SK-N-SH (cell line): ENCODE results near the gene MINDY1.

Experiments
- CHD2 ChIP-seq: fragments of 150-350 bp; IDR thresholded peaks from 2 replicates; pipeline ENCODE4 v1.6.1; 2018; ENCODE audit warnings: low read length; ENCODE audit not compliant: partially characterized antibody
- CTCF ChIP-seq: fragments of 200-600 bp; sonication (generic); IDR thresholded peaks from 2 replicates; pipeline ENCODE4 v1.6.1; 2017; ENCODE audit warnings: antibody characterized with exemption, mild to moderate bottlenecking, moderate library complexity
- FOXM1 ChIP-seq: IDR thresholded peaks from 2 replicates; pipeline ENCODE4 v1.4.0; 2012; ENCODE audit warnings: low read depth, mild to moderate bottlenecking
- GABPA ChIP-seq: IDR thresholded peaks from 2 replicates; pipeline ENCODE4 v1.4.0; 2012; ENCODE audit warnings: low read depth, mild to moderate bottlenecking
- MAX ChIP-seq: IDR thresholded peaks from 2 replicates; pipeline ENCODE4 v1.4.0; 2012; ENCODE audit warnings: low read depth
- MXI1 ChIP-seq: IDR thresholded peaks from 2 replicates; pipeline ENCODE4 v1.6.1; 2012; ENCODE audit warnings: mild to moderate bottlenecking, low read depth, low read length, improper control_type of control experiment
- RAD21 ChIP-seq: IDR thresholded peaks from 2 replicates; pipeline ENCODE4 v1.6.1; 2012; ENCODE audit warnings: mild to moderate bottlenecking, low read length
- RFX5 ChIP-seq: IDR thresholded peaks from 2 replicates; pipeline ENCODE4 v1.6.1; 2012; ENCODE audit warnings: mild to moderate bottlenecking, improper control_type of control experiment, low read length
- SIN3A ChIP-seq: IDR thresholded peaks from 2 replicates; pipeline ENCODE4 v1.6.1; 2012; ENCODE audit warnings: low read depth, mild to moderate bottlenecking, low read length, moderate library complexity, borderline replicate concordance
- SMC3 ChIP-seq: IDR thresholded peaks from 2 replicates; pipeline ENCODE4 v1.6.1; 2012; ENCODE audit warnings: low read depth, low read length, improper control_type of control experiment
- TAF1 ChIP-seq: IDR thresholded peaks from 2 replicates; pipeline ENCODE4 v1.6.1; 2012; ENCODE audit warnings: low read depth, mild to moderate bottlenecking, low read length, moderate library complexity, borderline replicate concordance
- TCF12 ChIP-seq: IDR thresholded peaks from 2 replicates; pipeline ENCODE4 v1.4.0; 2012
- YY1 ChIP-seq: IDR thresholded peaks from 2 replicates; pipeline ENCODE4 v1.4.0; 2012; ENCODE audit warnings: low read depth, mild to moderate bottlenecking
- TF ChIP-seq, protein P1 (sequence below): fragments of 150-350 bp; IDR thresholded peaks from 2 replicates; pipeline ENCODE4 v1.6.1; 2017; ENCODE audit warnings: antibody characterized with exemption, low read length, low read depth, borderline replicate concordance

DNA sequence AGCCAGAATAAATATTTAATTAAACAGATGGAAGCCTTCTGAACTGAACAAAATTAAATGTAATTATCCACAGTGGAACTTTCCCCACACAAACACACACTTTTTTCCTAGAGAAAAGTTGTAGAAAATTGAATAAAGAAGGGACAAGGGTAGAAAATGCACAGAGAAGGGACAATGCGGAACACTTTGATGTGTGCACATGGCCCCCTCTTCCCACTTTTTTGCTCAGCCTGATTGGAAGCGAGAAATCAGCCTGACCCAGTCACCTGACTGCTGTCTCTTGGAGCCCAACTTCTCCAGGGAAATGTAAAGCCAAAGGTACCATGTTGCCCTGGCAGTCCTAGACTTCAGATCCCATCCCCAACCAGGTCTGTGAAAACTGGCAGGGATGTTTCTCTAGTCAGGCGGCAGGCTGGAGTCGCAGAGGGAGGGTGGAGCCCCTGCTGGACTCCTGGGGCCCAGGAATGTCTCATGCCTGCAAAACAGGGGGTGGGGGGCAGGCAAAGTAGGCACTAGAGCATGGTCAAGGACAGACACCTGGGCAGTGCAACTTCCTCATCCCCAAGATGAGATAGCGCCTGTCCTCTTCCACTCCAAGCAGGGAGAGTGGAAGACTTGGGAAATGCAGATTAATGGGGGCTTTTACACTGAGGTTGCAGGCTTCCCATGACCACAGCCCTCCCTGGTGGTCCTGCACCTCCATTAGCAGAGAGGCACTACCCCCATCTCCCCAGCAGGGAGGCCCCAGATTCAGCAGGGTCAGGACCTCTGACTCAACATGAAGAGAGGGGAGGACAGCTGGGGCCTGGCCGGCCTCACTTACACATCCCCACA is 34.9 kb downstream of the MINDY1 start:
- TF ChIP-seq SMC3 (no peak), YY1 (no peak), CTCF (0 out of 2 replicates have a peak, but pooled peaks have one; percentile 23), MAX (no peak), GABPA (no peak), FOXM1 (no peak), CHD2 (no peak), TCF12 (no peak), MXI1 (no peak), RAD21 (no peak), SIN3A (no peak), TAF1 (no peak), RFX5 (no peak)
- TF ChIP-seq, protein P1, sequence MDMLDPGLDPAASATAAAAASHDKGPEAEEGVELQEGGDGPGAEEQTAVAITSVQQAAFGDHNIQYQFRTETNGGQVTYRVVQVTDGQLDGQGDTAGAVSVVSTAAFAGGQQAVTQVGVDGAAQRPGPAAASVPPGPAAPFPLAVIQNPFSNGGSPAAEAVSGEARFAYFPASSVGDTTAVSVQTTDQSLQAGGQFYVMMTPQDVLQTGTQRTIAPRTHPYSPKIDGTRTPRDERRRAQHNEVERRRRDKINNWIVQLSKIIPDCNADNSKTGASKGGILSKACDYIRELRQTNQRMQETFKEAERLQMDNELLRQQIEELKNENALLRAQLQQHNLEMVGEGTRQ, result no peak
